Frontal cortex (tissue), 4 donors: ENCODE data around the gene ZNF740. TPM values are rescaled to one million over a fixed set of nuclear protein-coding genes. Genes with fewer than 3 reads are reported as not detected.
A peak's percentile ranks its signal among the peaks of the same experiment; 100 is the strongest.

Experiments
- DNase-seq, 2 donors: peaks; one replicate each; pipeline ENCODE4 v3.0.0; 2012; ENCODE audit warnings: low spot score in 2 of 2
- FAIRE-seq: peaks from 2 replicates; lab custom pipeline; 2012; peaks lifted over from hg19 to GRCh38; lab: Jason Lieb, UNC
- total RNA-seq: library from RNA; depleted of rRNA; stranded (reverse); fragments of >200 nt; gene quantifications from one replicate; pipeline ENCODE4 v1.2.3, GENCODE V29; 2014
- donor health status: control.
- donor health status: control.
- donor health status: control.

Gene ZNF740
- total RNA-seq, 1 donor from 2014 or later = 17.1 TPM

DNA sequence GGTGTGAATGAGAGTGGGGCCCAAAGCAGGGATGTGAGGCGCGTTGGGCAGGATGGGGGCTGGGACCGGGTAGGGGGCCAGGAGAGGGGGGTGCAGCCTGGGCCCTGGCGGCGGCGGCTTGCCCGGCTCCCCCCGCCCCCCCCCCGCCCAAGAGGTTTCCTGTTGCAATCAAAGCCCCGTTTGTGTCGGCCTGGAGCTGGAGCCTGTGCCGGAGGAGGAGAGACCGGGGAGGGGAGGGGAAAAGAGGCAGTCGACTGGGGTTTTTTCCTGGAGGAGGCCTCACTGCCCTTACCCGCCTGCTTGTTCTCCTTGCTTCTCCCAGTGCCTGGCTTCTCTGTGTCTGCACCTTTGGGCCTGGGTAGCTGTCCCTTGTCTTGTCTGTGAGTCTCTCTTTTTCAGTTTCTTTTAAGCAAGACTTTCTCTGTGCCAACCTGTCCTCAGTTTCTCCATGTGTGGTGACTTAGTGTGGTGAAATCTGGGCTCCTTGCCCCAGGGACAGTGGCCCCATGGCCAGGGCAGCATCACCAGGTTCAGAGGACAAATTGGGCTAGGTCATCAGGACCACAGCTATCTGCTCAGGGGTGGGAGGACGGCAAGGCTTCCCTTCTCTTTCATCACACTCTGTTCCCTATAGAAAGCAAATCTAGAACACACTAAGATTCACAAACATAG, 43.0 kb downstream of the ZNF740 start:
- DNase-seq (peak in 1 of 2 donors; percentile 76), FAIRE-seq (no peak)

DNA sequence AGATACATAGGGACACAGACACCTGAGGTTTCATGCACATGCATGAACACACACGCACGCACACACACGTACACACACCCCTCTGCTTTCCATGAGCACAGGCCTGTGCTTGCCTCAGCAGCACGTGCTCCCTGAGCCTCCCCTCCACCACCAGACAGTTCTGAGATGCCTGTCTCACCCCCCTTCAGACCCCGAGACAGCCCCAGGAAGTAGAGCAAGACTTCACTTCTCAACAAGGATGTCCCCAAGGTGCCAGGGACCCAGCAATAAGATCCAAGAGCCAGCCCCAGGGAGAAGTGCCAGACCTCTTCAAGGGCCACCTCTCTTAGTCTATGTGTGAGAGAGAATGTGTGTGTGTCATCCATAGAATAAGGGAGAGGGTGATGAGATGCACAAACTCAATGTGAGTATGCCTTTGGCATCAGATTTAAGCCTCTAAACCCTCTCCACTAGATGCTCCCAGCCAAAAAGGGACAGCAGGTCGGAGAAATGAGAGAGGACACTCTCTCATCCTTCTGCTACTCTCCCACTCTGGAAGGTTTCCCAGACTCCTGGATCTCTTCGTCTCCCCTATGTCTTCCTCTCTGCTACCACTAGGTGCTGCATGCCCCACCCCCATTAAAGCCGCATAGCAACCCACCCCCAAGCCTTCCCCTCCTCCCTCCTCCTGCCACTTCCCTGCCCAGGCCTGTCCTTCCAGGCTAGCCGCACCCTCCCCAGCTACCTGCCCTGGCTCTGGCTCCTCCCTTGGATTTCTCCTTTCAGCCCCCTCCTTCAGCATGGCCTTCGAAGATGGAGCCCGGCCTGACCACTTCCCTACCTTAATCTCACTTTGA, 43.8 kb downstream of the ZNF740 start:
- DNase-seq (no peak), FAIRE-seq (no peak)

DNA sequence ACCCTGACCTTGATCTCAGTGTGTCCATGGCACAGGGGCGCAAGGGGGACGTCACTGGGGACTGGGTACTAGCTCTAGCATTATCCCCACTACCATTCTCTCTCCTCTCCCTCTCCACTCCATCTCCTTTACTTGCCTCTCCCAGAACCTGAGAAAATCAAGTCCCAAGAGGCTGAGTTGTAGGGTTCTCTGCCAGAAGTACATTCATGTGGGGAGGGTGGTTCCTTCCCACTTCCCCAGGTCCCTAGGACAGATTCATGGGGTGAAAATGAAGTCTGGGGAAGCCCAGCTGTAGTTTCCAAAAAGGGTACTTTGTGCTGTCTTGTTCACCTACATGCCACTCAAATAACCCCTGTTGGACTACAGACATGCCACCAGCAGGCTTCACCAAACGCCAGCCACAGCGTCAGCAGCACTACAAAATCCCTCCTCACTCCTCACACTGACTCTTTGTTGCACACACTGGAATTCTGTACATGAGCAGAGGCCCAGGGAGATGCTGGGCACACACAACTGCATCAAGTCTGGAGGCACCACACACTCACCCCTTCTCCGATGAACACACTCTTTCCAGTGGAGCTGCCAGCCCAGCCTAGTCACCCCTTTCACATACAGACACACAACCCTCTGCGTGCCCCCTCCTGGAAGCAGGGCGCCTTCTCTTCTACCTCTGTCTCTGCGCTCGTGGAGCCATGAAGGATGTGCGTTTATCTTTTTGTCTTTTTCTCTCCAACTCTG, 44.5 kb downstream of the ZNF740 start:
- DNase-seq (no peak), FAIRE-seq (no peak)

DNA sequence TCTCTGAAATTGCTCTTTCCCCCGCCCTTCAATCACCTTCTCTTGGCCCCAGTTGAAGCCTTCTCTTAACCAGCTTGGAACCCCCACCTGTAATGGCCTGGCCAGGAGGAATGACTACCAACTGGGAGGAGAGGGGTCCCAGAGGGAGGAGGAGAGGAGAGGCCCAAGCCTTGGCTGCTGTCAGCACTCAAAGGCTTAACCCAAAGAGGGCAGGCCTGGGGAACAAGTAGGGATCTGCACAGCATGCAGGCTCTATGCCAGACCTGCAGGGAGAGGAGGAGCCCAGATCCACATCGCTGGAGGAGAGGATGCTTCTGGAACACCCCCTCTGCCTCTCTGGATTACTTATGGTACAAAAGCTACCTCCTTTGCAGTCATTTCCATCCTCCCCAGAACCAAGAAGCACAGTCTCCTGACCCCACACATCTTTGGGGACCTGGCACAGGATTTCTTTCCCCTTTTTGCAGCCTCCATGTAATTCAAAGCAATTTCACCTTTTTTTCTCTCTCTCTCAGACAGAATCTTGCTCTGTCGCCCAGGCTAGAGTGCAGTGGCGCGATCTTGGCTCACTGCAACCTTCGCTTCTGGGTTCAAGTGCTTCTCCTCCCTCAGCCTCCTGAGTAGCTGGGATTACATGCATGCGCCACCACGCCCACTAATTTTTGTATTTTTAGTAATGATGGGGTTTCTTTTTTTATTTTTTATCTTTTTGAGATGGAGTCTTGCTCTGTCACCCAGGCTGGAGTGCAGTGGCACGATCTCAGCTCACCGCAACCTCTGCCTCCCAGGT, 45.3 kb downstream of the ZNF740 start:
- DNase-seq (no peak), FAIRE-seq (no peak)

DNA sequence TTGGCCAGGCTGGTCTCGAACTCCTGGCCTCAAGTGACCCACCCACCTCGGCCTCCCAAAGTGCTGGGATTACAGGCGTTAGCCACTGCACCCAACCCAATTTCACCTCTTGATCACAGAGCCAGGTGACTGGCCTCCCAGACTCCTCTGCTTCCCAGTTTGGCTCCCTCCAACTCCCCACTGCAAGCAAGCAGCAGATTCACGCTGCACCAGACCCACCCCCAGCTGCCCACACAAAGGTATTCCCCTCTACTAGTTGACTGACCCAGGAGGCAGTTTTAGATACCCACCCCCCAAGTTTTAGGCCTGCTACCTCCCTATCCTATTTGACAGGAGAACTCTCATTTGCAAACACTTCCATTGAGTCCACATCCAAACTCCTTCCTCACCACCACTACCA, 46.3 kb downstream of the ZNF740 start:
- no peak for DNase-seq
- FAIRE-seq = no peak

DNA sequence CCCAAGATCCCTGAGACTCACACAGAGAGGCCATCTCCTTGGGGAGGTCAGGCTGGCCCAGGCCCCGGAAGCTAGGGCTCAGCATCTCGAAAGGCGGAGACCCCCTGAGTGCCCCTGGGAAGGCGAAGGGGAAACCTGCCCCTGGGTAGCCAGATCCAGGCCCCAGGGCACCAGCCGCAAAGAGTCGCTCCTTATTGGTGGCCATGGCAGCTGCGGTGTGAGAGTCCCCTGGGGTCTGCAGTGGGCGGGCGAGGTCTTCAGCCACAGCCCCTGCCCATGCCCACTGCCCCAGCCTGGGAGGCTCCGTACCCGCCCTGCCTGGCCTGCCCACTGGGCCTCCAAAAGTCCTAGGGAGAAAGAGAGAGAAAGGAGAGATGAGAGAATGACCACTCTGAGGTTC, 46.8 kb downstream of the ZNF740 start:
- FAIRE-seq = no peak
- no peak for DNase-seq

DNA sequence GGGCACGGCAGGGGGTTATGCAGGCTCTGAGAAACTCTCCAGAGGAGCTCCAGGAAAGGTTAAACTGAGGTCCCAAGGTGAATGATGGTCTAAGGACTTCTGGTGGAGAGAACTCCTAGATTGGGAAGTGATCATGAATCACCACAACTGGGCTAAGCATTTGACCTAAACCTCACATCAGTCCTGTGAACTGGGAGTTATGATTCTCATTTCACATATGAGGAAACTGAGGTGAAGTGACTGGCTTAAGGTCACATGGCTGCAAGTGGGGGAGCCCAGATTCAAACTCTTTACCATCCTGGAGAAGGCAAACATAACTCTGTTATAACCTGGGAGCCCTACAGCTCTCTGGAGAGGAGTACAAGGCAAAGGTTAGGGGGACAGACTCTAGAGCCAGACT, 47.3 kb downstream of the ZNF740 start:
- no peak for DNase-seq
- FAIRE-seq = no peak

DNA sequence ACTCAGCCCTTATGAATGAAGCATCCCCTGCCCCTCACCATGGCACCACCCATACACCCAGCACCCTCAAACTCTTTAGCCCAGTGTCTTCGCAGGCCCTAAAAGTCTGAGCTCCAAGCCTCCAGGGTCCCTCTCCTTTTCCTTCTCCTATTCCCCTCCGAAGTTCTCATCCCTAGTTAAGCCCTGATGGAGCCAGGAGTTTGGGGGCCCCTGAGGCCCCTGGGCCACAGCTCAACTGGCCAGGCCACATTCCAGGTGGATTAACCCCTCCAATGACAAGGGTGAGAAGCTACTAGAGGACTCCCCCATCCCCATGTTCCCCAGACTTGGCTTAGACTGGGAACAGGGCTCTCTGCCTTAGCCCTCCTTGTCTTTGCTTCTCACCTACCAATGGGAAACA, 48.9 kb downstream of the ZNF740 start:
- FAIRE-seq = no peak

DNA sequence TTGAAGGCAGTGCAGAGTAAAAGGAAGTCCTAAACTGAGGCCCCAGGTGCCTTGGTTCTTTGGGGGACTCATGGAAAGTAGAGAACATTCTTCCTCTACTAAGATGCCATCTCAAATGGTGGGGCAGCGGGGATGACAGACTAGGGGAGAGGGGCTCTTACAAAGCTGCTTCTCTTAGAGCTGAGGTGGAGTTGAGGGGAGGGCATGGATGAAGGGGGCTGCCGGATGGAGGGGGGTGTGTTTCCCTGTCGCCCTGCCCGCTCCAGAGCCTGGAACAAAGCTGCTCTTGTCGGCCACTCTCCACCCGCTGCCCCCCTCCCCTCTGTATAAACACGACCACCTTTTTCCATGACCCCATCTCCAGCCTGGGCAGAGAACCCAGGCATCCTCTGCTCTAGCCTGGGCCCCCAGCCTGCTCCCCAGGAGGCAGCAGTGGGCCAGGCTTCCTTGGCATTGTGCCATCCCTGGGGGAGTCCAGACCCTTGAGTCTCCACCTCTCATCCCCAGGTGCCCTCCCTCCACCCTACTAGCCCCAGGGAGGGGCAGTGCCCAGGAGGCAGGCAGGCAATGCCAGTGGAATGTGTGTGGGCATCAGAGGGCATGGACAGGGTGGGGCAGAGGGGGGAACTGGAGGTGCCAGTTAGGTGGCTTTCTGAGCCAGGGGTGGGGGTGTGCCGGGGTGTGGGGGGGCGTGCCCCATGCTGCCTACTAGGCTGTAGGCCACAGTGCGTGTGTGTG, 49.8 kb downstream of the ZNF740 start:
- DNase-seq (no peak), FAIRE-seq (no peak)

More for the DNA sequence above, 48.9 kb downstream of the ZNF740 start:
- DNase-seq = no peak

DNA sequence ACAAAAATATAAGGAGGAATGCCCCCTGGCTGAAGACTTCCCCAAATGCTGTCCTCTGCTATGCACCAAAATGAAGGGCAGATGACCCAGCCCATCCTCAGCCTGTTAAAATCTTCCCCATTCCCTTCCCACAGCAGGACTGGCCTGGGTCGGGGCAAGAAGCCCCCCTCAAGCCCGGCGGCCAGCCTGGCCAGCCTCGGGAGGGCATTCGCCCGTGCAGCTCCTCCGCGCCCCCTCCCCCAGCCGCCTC, 51.1 kb downstream of the ZNF740 start:
- no peak for FAIRE-seq
- DNase-seq = no peak

DNA sequence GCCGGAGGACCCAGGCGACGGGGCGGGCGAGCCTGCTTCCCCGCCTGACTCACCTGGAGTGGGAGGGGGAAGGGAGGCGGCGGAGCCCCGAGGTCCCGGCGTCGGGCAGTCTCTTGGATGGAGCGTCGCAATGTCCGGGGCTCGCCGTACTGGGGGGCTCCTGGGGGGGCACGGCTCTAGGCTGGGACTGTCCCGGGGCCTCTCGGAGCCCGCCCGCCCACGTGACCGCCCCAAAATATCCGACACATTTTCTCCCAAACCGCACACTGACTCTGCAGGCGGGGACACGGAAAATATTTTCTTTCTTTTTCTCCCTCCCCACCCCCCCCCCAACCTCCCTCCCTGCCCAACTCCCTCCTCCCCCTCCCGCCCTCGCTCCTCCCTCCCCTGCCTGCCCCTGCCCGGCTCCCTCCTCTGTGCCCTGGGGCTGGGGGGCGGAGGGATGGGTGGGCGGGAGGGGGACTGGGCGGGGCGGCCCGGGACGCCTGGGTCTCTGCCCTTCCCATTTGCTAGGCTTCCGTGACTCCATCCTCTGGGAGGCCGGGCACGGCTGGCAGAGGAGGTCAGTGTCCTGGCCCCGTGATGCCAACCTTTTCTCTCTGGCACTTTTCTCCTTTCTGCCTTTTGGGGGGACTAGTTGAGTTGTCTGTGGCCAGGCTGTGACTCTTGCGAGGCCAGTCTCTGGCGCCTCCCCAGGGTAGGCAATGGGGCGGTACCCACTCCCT, 51.6 kb downstream of the ZNF740 start, which contains the start of gene RARG:
TSS of gene RARG (minus strand) at position 289 of the 725 bp plus-strand sequence. CDS start 4,664 bp downstream, outside the sequence.
- peak in 1 of 2 donors; percentile 76 for DNase-seq

DNA sequence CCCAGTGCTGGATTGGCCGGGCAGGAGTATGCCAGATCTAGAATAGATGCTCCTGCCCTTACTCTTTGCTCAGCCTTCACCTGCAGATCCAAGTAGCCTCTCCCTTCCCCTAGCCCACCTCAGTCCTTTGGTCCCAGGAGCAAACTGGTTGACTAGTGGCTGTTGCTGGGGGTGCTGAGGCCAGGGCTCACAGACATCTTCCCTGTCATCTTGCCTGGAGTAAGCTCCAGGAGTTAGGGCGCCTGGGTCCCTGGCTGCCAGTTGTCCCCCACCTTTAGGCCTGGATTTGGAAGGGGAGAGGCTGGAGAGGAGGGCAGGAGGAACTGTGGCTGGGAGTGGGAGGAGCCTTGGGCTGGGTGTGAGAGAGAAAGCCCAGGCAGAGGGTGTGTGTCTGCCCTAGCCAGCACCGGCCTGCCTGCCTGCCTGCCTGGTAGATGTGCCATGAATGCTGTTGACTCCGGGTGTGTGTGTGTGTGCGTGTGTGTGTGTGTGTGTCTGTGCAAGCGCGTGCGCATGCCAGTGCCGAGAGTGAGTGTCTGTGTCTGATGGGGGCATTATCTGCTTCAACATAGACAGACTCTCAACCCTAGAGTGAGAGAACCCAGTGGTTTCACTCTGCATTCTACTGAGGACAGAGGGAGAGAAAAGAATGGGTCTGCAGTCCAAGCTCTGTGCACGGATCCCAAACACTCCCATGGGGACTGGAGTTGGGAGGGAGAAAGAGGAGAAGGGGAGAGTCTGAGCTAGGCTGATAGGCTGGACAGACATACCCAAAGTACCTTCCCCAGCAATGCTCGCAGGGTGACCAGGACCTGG, 52.3 kb downstream of the ZNF740 start:
- DNase-seq (no peak), FAIRE-seq (no peak)

More for the DNA sequence above, 51.6 kb downstream of the ZNF740 start, which contains the start of gene RARG:
- FAIRE-seq = no peak

DNA sequence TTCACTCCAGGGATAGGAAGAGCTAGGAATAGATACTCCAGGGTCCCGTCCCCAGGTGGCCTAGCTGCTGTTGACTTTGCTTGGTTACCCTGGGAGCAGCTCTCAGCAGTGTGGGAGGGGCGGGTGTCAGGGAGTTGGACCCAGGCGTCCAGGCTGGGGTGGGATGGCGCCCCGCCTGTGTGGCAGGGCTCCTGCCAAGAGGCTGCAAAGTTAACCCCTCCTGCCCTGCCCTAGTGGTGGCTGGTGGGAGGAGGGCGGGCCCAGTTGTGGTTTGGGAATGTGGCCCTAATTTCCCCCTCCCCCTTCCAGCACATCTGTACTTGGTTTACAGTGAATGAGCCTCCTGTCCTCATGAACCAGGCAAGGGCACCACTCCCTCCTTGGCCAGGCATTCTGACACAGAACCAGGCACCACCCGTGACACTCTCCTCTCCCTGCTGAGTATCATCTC, 53.2 kb downstream of the ZNF740 start:
- DNase-seq (no peak), FAIRE-seq (no peak)

DNA sequence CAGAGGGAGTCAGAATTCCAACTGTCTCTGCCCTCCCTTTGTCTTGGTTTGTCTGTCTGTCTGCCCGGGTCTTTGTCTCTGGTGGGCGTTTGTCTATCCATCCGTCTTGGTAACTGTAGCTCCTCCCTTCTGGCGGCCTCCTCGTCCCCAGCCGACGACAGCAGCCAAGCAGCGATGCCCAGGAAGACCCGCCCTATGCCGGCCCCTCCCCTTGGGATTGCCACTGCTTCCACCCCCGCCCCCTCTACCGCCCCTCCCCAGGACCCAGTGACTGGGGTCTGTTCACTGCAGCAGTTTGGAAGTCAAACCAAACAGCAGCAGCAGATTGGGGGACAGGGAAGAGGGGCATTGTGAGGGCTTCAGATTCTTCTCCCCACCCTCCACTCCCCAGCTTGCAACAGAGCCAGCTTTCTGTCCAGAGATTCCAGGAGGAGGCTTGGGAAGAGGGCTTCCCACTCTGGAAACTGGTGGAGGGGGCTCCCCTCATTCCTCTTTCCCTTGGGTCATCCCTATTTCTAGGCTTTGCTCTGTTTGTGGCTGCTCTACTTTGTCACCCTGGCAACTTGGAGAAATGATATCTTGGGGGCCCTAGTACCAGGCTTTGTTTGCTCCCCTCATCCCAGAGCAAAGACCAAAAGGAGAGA, 53.9 kb downstream of the ZNF740 start:
- FAIRE-seq (no peak), DNase-seq (no peak)

DNA sequence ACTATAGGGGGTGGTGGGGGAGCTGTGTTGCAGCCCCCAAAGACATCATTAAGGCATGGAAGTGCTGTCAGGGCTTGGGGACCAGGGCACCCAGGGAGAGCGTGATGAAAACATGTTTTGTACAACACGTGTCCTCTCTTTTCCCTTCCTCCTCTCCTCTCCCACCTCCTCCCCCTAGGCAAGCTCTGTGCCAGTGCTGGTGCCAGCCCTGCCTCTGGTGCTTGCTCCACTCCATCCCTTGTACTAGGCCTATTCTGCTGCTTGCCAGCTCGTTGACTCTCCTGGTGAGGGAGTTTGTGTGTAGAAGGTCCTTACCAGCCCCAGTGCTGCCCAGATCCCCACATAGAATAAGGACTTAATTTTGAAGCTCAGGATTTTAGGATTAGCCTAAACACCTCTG, 54.6 kb downstream of the ZNF740 start:
- no peak for FAIRE-seq

DNA sequence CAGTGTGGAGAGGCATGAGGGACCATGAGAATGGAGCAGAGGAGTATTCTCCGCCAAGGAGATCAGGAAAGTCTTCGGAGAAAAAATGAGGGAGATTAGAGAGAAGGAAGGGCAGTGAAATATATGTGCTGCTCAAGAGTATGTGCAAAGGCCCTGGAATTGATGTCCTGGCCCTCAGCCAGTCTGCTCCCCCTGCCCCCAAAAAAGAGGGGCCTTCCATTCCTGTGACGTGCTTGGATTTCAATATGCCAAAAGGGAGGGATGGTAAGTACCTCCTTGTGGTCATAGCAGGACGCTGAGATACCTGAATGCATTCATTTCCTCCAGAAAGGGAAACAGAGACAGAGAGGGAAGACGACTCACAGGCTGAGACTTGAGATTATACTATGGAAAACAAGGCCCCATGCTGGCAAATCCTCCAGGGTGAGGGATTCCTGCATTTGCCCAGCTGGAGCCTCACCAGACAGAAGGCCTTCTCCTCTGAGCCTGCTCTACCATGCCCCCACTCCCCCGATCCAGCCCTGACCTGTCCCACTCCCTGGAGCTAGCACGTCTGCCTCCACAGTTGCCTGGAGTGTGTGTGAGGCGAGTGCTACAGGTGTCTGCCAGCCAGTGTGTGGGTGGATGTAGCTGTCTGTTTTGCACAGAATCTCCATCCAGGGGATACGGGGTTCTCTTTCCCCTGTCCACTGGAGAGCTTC, 55.4 kb downstream of the ZNF740 start:
- DNase-seq (no peak), FAIRE-seq (no peak)

More for the DNA sequence above, 54.6 kb downstream of the ZNF740 start:
- no peak for DNase-seq
